GM21515 (cell line): ENCODE data around the gene MON1A.
A peak's percentile ranks its signal among the peaks of the same experiment; 100 is the strongest.
"Not testable (repeated sequence)": the region's sequence is repeated elsewhere in the genome, so short reads cannot be mapped to it uniquely, and the experiment has no call there.

Experiments
- ATAC-seq: cut with Tn5 transposase; IDR thresholded peaks from one replicate; pipeline ENCODE4 v1.9.1; 2021; ENCODE audit not compliant: unreplicated experiment

The MON1A gene

GRCh38 chr3:49929291-49930167, at the start of gene MON1A:
Gene MON1A, minus strand, starts transcription at chr3:49929811. Its CDS starts 16,465 bp downstream, at chr3:49913346.
- ATAC-seq = peak; percentile 82

- no peak for ATAC-seq
Measured at GRCh38 chr3:49976942-49977341, 47.3 kb upstream of the MON1A start.

GRCh38 chr3:49972656-49973055, 43.0 kb upstream of the MON1A start:
- ATAC-seq = no peak

- ATAC-seq = no peak
Measured at GRCh38 chr3:49968346-49968745, 38.7 kb upstream of the MON1A start.

- no peak for ATAC-seq
Measured at GRCh38 chr3:49967291-49967690, 37.7 kb upstream of the MON1A start.

GRCh38 chr3:49966233-49966942, 36.8 kb upstream of the MON1A start:
- no peak for ATAC-seq

GRCh38 chr3:49955636-49956035, 26.0 kb upstream of the MON1A start:
- ATAC-seq = no peak

- no peak for ATAC-seq
Measured at GRCh38 chr3:49952924-49953323, 23.3 kb upstream of the MON1A start.

GRCh38 chr3:49942651-49943050, 13.0 kb upstream of the MON1A start:
- ATAC-seq = no peak

- no peak for ATAC-seq
Measured at GRCh38 chr3:49940667-49941249, 11.1 kb upstream of the MON1A start.

GRCh38 chr3:49939858-49940666, 10.5 kb upstream of the MON1A start, which contains the start of gene RBM6:
Gene RBM6, plus strand, starts transcription at chr3:49940150. Its CDS starts 22,492 bp downstream, at chr3:49962642.
- peak; percentile 89 for ATAC-seq

- no peak for ATAC-seq
Measured at GRCh38 chr3:49937090-49937489, 7.5 kb upstream of the MON1A start.

GRCh38 chr3:49932281-49932680, 2.7 kb upstream of the MON1A start:
- not testable (repeated sequence) for ATAC-seq

GRCh38 chr3:49930922-49931321, 1.3 kb upstream of the MON1A start:
- no peak for ATAC-seq

- ATAC-seq = no peak
Measured at GRCh38 chr3:49930168-49930690, 618 bp upstream of the MON1A start.

- ATAC-seq = no peak
Measured at GRCh38 chr3:49928481-49929017, 1.1 kb downstream of the MON1A start.

GRCh38 chr3:49927798-49928197, 1.8 kb downstream of the MON1A start:
- no peak for ATAC-seq

GRCh38 chr3:49926117-49926728, 3.4 kb downstream of the MON1A start:
- no peak for ATAC-seq

GRCh38 chr3:49925485-49925884, 4.1 kb downstream of the MON1A start:
- ATAC-seq = no peak

- no peak for ATAC-seq
Measured at GRCh38 chr3:49924683-49925082, 4.9 kb downstream of the MON1A start.
